Karpas-422 (cell line): ENCODE measurements around the gene KIRREL3. TPM values are rescaled to one million over a fixed set of nuclear protein-coding genes. Genes with fewer than 3 reads are reported as not detected.

Source experiments
- DNase-seq: peaks from one replicate; pipeline ENCODE4 v3.0.0-alpha.2; 2015
- H2AFZ ChIP-seq: fragments of 200-600 bp; sonication (generic); 2 replicates; pipeline ENCODE4 v1.6.1; 2014; ENCODE audit warnings: antibody characterized with exemption, low read length, mixed read lengths
- H3K27ac ChIP-seq: fragments of 200-600 bp; sonication (generic); 2 replicates; pipeline ENCODE4 v1.5.1; 2014; ENCODE audit warnings: mild to moderate bottlenecking, low read length, moderate library complexity
- H3K27me3 ChIP-seq: fragments of 200-600 bp; sonication (generic); 2 replicates; pipeline ENCODE4 v1.6.1; 2014; ENCODE audit warnings: low read length, mixed read lengths
- H3K36me3 ChIP-seq: fragments of 200-600 bp; sonication (generic); 2 replicates; pipeline ENCODE4 v1.6.1; 2014; ENCODE audit warnings: low read length, mixed read lengths; ENCODE audit not compliant: insufficient read depth
- H3K4me1 ChIP-seq: fragments of 200-600 bp; sonication (generic); 2 replicates; pipeline ENCODE4 v1.6.1; 2014; ENCODE audit warnings: mild to moderate bottlenecking, low read length, mixed read lengths
- H3K4me2 ChIP-seq: fragments of 200-600 bp; sonication (generic); 2 replicates; pipeline ENCODE4 v1.6.1; 2014; ENCODE audit warnings: low read length, low read depth, mild to moderate bottlenecking; ENCODE audit not compliant: poor library complexity, severe bottlenecking
- H3K4me3 ChIP-seq: fragments of 200-600 bp; sonication (generic); 2 replicates; pipeline ENCODE4 v1.5.1; 2014; ENCODE audit warnings: mild to moderate bottlenecking, antibody characterized with exemption, low read length, mixed read lengths
- H3K79me2 ChIP-seq: fragments of 200-600 bp; sonication (generic); 2 replicates; pipeline ENCODE4 v1.6.1; 2014; ENCODE audit warnings: mild to moderate bottlenecking, low read length, mixed read lengths
- H3K9ac ChIP-seq: fragments of 200-600 bp; sonication (generic); 2 replicates; pipeline ENCODE4 v1.6.0; 2014; ENCODE audit warnings: low read length
- H3K9me2 ChIP-seq: fragments of 200-600 bp; sonication (generic), shearing (Covaris generic); replicated peaks from 2 replicates; pipeline ENCODE4 v1.6.0; 2014; ENCODE audit warnings: mild to moderate bottlenecking, low read length, moderate library complexity; ENCODE audit not compliant: insufficient read depth
- H3K9me3 ChIP-seq: fragments of 300-700, 200-600 bp; sonication (generic); 2 replicates; pipeline ENCODE4 v1.6.1; 2014; ENCODE audit warnings: low read length, mixed read lengths
- H4K20me1 ChIP-seq: fragments of 200-600 bp; sonication (generic); 2 replicates; pipeline ENCODE4 v1.6.1; 2014; ENCODE audit warnings: mild to moderate bottlenecking, antibody characterized with exemption, low read length, low read depth; ENCODE audit not compliant: insufficient read depth
- total RNA-seq: library from RNA; depleted of rRNA; stranded (reverse); fragments of >200 nt; shearing (Covaris generic); gene quantifications from 2 replicates; pipeline ENCODE4 v1.2.3, GENCODE V29; 2014; ENCODE audit warnings: low replicate concordance

The KIRREL3 gene
- total RNA-seq, 1 experiment from 2014 or later, result not detected

- H3K4me2 ChIP-seq, result no peak overlapping the region
- no peak overlapping the region for H3K4me3 ChIP-seq
- no peaks in the 10 kb centered on the region for H3K9me2 ChIP-seq
- H4K20me1 ChIP-seq, result no peaks in the 10 kb centered on the region
- no peak overlapping the region for H2AFZ ChIP-seq
- DNase-seq, result no peak
- peaks cover 2% of the 10 kb centered on the region for H3K4me1 ChIP-seq
- H3K36me3 ChIP-seq, result no peaks in the 10 kb centered on the region
- no peaks in the 10 kb centered on the region for H3K79me2 ChIP-seq
- no peak overlapping the region for H3K9ac ChIP-seq
- no peaks in the 10 kb centered on the region for H3K9me3 ChIP-seq
- H3K27me3 ChIP-seq, result no peaks in the 10 kb centered on the region
- no peak overlapping the region for H3K27ac ChIP-seq
These were observed 502.9 kb downstream of the KIRREL3 start for GRCh38 chr11:126497581-126498122.

- no peaks in the 10 kb centered on the region for H3K36me3 ChIP-seq
- H3K4me3 ChIP-seq, result no peak overlapping the region
- no peak overlapping the region for H2AFZ ChIP-seq
- H3K27ac ChIP-seq, result no peak overlapping the region
- H3K4me2 ChIP-seq, result no peak overlapping the region
- no peak for DNase-seq
- no peaks in the 10 kb centered on the region for H4K20me1 ChIP-seq
- H3K27me3 ChIP-seq, result no peaks in the 10 kb centered on the region
- H3K9me3 ChIP-seq, result no peaks in the 10 kb centered on the region
- H3K4me1 ChIP-seq, result peaks cover 2% of the 10 kb centered on the region
- H3K9me2 ChIP-seq, result no peaks in the 10 kb centered on the region
- H3K9ac ChIP-seq, result no peak overlapping the region
- H3K79me2 ChIP-seq, result no peaks in the 10 kb centered on the region
These were observed 503.8 kb downstream of the KIRREL3 start for GRCh38 chr11:126496576-126497337.

DNA sequence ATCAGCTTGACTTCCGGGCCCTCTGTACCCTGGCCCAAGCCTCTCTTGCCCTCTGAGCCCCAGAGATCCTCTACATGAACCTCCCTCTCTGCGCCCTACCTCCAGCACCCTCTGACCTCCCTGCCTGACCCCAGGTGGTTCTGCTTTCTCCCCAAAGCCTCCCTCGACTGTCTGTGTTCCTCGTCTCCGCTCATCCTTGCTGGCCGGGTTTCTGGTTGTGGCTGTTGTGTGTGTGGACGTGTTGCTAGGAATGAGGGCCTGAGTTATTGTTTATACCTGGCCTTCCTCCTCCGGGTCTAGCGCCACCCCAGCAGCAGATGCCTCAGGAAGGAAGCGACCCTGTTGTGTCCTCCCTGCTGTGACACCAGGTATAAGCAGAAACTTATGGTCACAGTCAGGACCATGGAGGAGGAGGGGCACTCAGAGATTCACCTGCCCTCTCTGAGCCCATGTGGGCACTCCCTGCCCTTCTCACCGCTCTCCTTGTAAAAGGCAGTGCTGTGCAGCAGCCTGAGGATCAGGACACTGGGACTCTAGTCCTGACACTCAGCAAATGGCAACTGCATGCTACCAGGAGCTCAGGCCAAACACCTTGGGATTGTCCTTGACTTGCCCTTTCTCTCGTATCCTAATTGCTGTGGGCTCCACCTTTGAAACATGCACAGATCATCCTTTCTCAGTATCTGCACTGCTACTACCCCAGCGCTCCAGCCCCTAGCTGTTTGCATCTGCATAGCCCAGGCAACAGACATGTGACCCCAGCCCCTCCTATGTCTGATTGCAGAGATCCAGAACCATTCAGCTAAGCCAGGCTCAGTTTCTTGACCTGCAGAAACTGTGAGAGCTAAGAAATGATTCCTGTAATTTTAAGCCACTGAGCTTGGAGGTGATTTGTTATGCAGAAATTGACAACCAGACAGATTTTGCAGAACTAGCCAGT, 505.0 kb downstream of the KIRREL3 start:
- Histone ChIP-seq H3K4me1 (peaks cover 6% of the 10 kb centered on the region), H3K9me2 (no peaks in the 10 kb centered on the region), H3K36me3 (no peaks in the 10 kb centered on the region), H3K79me2 (no peaks in the 10 kb centered on the region), H3K4me3 (no peak overlapping the region), H3K9ac (no peak overlapping the region), H3K9me3 (no peaks in the 10 kb centered on the region), H3K4me2 (no peak overlapping the region), H4K20me1 (no peaks in the 10 kb centered on the region), H3K27me3 (no peaks in the 10 kb centered on the region), H2AFZ (no peak overlapping the region), H3K27ac (no peak overlapping the region)
- no peak for DNase-seq

DNA sequence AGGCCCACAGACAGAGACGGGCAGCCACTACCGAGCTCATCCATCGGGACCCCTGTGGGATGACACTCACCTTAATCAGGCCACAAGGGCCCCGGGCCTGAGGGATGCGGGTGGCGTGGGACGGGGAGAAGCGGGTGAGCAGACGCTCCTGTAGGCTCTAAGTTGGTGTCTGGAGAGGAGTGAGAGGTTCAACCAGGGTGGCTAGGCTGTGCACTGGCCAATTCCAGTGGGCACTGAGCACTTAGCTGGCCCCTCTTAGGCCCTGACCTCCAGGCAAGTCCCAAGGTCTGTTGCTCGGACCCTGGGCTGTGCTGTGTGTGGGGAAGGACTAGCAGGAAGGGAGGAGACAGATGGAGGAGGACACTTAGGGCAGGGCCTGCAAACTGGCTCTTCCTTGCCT, 505.7 kb downstream of the KIRREL3 start:
- no peak overlapping the region for H3K9ac ChIP-seq
- H2AFZ ChIP-seq, result no peak overlapping the region
- no peaks in the 10 kb centered on the region for H3K9me3 ChIP-seq
- H3K36me3 ChIP-seq, result no peaks in the 10 kb centered on the region
- no peak overlapping the region for H3K27ac ChIP-seq
- H4K20me1 ChIP-seq, result no peaks in the 10 kb centered on the region
- no peaks in the 10 kb centered on the region for H3K27me3 ChIP-seq
- H3K4me1 ChIP-seq, result peaks cover 6% of the 10 kb centered on the region
- DNase-seq, result no peak
- H3K9me2 ChIP-seq, result no peaks in the 10 kb centered on the region
- no peak overlapping the region for H3K4me3 ChIP-seq
- H3K4me2 ChIP-seq, result no peak overlapping the region
- H3K79me2 ChIP-seq, result no peaks in the 10 kb centered on the region

- no peaks in the 10 kb centered on the region for H3K79me2 ChIP-seq
- H4K20me1 ChIP-seq, result no peaks in the 10 kb centered on the region
- peaks cover 3% of the 10 kb centered on the region; the same call in 1 of the 2 replicates for H3K4me1 ChIP-seq
- no peak overlapping the region for H3K4me2 ChIP-seq
- no peak overlapping the region for H3K9ac ChIP-seq
- H3K9me3 ChIP-seq, result no peaks in the 10 kb centered on the region
- no peak for DNase-seq
- no peaks in the 10 kb centered on the region for H3K27me3 ChIP-seq
- H3K36me3 ChIP-seq, result no peaks in the 10 kb centered on the region
- no peaks in the 10 kb centered on the region for H3K9me2 ChIP-seq
- H2AFZ ChIP-seq, result no peak overlapping the region
- H3K27ac ChIP-seq, result no peak overlapping the region
- no peak overlapping the region for H3K4me3 ChIP-seq
These were observed 508.1 kb downstream of the KIRREL3 start for GRCh38 chr11:126492331-126493082.

GRCh38 chr11:126491092-126491491, 509.5 kb downstream of the KIRREL3 start:
- no peak overlapping the region for H3K9ac ChIP-seq
- H3K4me1 ChIP-seq, result peaks cover 3% of the 10 kb centered on the region; the same call in 1 of the 2 replicates
- no peak for DNase-seq
- no peaks in the 10 kb centered on the region for H3K9me2 ChIP-seq
- H3K9me3 ChIP-seq, result no peaks in the 10 kb centered on the region
- no peak overlapping the region for H3K4me3 ChIP-seq
- no peaks in the 10 kb centered on the region for H3K27me3 ChIP-seq
- no peaks in the 10 kb centered on the region for H3K36me3 ChIP-seq
- no peaks in the 10 kb centered on the region for H4K20me1 ChIP-seq
- no peak overlapping the region for H3K4me2 ChIP-seq
- H3K27ac ChIP-seq, result no peak overlapping the region
- no peak overlapping the region for H2AFZ ChIP-seq
- H3K79me2 ChIP-seq, result no peaks in the 10 kb centered on the region

DNA sequence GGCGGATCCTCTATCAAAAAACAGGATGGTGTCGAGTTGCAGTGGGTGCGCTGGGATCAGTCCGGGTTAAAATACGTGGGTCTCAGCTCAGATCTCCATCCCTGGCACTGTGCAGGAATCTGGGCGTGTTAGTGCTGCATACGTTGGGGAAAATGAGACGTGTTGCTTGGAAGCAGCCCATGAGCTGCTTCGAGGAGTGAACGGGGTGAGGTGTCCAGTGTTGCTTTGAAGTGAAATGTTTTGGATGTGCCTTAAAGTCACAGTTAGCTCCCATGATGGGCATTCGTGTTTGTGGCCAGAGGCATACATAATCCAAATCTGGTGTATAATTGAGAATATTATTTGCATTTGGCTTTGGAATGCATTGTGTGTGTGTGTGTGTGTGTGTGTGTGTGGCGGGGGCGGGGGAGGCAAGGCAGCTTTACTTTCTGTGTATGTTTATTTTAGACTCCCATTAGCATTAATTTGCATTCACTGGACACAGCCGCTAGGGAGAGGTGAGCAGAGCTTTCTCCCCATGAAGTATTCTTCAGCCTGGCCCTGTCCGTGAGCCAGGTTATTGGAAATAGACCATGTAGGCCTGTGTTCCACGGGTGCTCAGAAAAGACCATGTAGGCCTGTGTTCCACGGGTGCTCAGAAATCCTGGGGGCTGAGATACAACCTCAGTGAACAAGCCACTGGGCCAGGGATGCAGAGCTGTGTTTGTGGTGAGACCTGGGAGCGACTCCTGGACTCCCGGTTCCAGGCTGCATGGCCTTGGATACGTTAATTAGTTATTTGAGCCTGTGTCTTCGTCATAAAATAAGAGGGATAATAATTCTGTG, 510.5 kb downstream of the KIRREL3 start:
- no peaks in the 10 kb centered on the region for H4K20me1 ChIP-seq
- H2AFZ ChIP-seq, result no peak overlapping the region
- H3K9ac ChIP-seq, result no peak overlapping the region
- no peak overlapping the region for H3K4me2 ChIP-seq
- H3K79me2 ChIP-seq, result no peaks in the 10 kb centered on the region
- no peaks in the 10 kb centered on the region for H3K27me3 ChIP-seq
- peaks cover 12% of the 10 kb centered on the region for H3K4me1 ChIP-seq
- no peak for DNase-seq
- H3K27ac ChIP-seq, result no peak overlapping the region
- H3K9me3 ChIP-seq, result no peaks in the 10 kb centered on the region
- no peak overlapping the region for H3K4me3 ChIP-seq
- no peaks in the 10 kb centered on the region for H3K36me3 ChIP-seq
- no peaks in the 10 kb centered on the region for H3K9me2 ChIP-seq
